WERI-Rb-1 (cell line): Measurements from ENCODE around the gene NOX5.
A peak's percentile ranks its signal among the peaks of the same experiment; 100 is the strongest.
"Not testable (repeated sequence)": the region's sequence is repeated elsewhere in the genome, so short reads cannot be mapped to it uniquely, and the experiment has no call there.

Source experiments
- DNase-seq: peaks from one replicate; pipeline ENCODE4 v3.0.0-alpha.2; 2020
- H3K27ac ChIP-seq: fragments of 250-450 bp; sonication (Bioruptor Pico); 2 replicates; pipeline ENCODE4 v1.5.1; 2020; ENCODE audit warnings: mild to moderate bottlenecking, moderate library complexity
- H3K27me3 ChIP-seq: fragments of 250-450 bp; sonication (Bioruptor Pico); 2 replicates; pipeline ENCODE4 v1.5.1; 2021; ENCODE audit warnings: mild to moderate bottlenecking, low read depth, moderate library complexity; ENCODE audit not compliant: insufficient read depth, severe bottlenecking
- H3K36me3 ChIP-seq: fragments of 250-450 bp; sonication (Bioruptor Pico); 2 replicates; pipeline ENCODE4 v1.5.1; 2020; ENCODE audit warnings: mild to moderate bottlenecking, moderate library complexity
- H3K4me3 ChIP-seq: 2 replicates; pipeline ENCODE4 v1.5.1; 2011; ENCODE audit warnings: low read depth, mild to moderate bottlenecking, control low read depth, low read length
- H3K9me3 ChIP-seq: fragments of 250-450 bp; sonication (Bioruptor Pico); 2 replicates; pipeline ENCODE4 v1.5.1; 2021; ENCODE audit warnings: mild to moderate bottlenecking, moderate library complexity; ENCODE audit not compliant: severe bottlenecking
- CTCF ChIP-seq: IDR thresholded peaks from 2 replicates; pipeline ENCODE4 v1.5.1; 2011; ENCODE audit warnings: low read depth, mild to moderate bottlenecking, control low read depth, inconsistent platforms, low read length

The NOX5 gene, protein sequence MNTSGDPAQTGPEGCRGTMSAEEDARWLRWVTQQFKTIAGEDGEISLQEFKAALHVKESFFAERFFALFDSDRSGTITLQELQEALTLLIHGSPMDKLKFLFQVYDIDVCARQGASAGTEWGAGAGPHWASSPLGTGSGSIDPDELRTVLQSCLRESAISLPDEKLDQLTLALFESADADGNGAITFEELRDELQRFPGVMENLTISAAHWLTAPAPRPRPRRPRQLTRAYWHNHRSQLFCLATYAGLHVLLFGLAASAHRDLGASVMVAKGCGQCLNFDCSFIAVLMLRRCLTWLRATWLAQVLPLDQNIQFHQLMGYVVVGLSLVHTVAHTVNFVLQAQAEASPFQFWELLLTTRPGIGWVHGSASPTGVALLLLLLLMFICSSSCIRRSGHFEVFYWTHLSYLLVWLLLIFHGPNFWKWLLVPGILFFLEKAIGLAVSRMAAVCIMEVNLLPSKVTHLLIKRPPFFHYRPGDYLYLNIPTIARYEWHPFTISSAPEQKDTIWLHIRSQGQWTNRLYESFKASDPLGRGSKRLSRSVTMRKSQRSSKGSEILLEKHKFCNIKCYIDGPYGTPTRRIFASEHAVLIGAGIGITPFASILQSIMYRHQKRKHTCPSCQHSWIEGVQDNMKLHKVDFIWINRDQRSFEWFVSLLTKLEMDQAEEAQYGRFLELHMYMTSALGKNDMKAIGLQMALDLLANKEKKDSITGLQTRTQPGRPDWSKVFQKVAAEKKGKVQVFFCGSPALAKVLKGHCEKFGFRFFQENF

GRCh38 chr15:69014454-69014853, at the start of gene NOX5:
Gene NOX5 (plus strand): TSS chr15:69014695. CDS start chr15:69014736, 41 bp downstream.
- H3K36me3 ChIP-seq = no peaks in the 10 kb centered on the region
- no peak for TF ChIP-seq CTCF
- H3K27ac ChIP-seq = peak within 1 kb of the TSS; percentile 57
- H3K9me3 ChIP-seq = no peaks in the 10 kb centered on the region
- no peaks in the 10 kb centered on the region for H3K27me3 ChIP-seq
- no peak for DNase-seq
- no peak within 1 kb of the TSS for H3K4me3 ChIP-seq

- TF ChIP-seq CTCF = no peak
These were observed 47.5 kb upstream of the NOX5 start for GRCh38 chr15:68966996-68967395.

GRCh38 chr15:68967948-68968347, 46.5 kb upstream of the NOX5 start:
- DNase-seq = no peak
- Histone ChIP-seq H3K36me3 (no peaks in the 10 kb centered on the region), H3K4me3 (no peak overlapping the region), H3K27me3 (no peaks in the 10 kb centered on the region), H3K9me3 (peaks cover 9% of the 10 kb centered on the region), H3K27ac (no peak overlapping the region)
- no peak for TF ChIP-seq CTCF

More at GRCh38 chr15:68966996-68967395, 47.5 kb upstream of the NOX5 start:
- Histone ChIP-seq H3K36me3 (no peaks in the 10 kb centered on the region), H3K27me3 (no peaks in the 10 kb centered on the region), H3K4me3 (no peak overlapping the region), H3K9me3 (peaks cover 15% of the 10 kb centered on the region), H3K27ac (no peak overlapping the region)
- no peak for DNase-seq

DNA sequence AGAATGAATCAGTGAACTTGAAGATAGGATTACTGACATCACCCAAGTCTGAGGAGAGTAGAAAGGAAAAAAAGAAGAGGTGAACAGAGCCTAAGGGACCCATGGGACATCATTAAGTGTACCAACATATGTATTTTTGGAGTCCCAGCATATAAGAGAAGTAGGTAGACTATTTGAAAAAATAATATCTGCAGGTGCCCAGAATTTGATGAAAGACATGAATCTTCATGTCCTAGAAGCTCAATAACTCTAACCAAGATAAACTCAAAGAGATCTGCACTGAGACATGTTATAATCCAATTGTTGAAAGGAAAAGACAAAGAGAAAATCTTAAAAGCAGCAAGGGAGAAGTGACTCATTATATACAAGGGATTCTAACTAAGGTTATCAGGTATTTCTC, 45.2 kb upstream of the NOX5 start:
- no peaks in the 10 kb centered on the region for H3K27me3 ChIP-seq
- H3K27ac ChIP-seq = no peak overlapping the region
- DNase-seq = no peak
- no peaks in the 10 kb centered on the region for H3K36me3 ChIP-seq
- TF ChIP-seq CTCF = no peak
- H3K9me3 ChIP-seq = peaks cover 9% of the 10 kb centered on the region
- H3K4me3 ChIP-seq = no peak overlapping the region

DNA sequence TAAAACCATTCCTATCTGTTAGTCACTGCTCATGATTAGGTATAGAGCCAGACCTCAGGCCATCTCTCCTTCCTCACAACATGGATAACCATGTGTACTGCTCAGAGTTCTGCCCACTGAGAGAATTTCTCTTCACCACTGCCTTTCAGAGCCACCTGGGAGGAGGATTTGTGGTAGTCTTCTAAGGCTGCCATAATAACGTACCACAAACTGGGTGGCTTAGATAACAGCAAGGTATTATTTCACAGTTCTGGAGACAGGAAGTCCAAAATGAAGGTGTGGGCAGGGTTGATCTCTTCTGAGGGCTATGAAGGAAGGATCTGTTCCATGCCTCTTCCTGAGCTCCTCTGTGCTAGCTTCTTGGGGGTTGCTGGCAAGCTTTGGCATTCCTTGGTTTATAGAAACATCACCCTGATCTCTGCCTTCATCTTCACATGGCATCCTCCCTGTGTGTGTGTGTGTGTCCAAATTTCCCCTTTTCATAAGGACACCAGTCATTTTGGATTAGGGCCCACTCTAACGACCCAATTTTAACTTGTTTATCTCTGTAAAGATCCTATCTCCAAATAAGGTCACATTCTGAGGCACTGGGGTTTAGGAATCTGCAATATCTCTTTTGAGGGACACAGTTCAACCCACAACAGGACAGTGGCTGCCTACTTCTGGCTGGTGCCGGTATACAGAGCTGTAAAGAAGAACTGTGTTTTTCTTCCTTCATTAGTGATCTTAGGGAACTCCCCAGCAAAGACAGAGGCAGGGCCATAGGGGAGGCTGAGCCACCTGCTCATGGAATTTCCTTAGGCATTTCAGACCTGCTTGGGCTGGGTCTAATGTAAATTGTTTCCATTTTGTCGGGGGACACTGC, 42.1 kb upstream of the NOX5 start:
- no peaks in the 10 kb centered on the region for H3K36me3 ChIP-seq
- DNase-seq = no peak
- H3K27me3 ChIP-seq = no peaks in the 10 kb centered on the region
- no peak overlapping the region for H3K4me3 ChIP-seq
- H3K27ac ChIP-seq = no peak overlapping the region
- no peak for TF ChIP-seq CTCF
- peaks cover 23% of the 10 kb centered on the region for H3K9me3 ChIP-seq

DNA sequence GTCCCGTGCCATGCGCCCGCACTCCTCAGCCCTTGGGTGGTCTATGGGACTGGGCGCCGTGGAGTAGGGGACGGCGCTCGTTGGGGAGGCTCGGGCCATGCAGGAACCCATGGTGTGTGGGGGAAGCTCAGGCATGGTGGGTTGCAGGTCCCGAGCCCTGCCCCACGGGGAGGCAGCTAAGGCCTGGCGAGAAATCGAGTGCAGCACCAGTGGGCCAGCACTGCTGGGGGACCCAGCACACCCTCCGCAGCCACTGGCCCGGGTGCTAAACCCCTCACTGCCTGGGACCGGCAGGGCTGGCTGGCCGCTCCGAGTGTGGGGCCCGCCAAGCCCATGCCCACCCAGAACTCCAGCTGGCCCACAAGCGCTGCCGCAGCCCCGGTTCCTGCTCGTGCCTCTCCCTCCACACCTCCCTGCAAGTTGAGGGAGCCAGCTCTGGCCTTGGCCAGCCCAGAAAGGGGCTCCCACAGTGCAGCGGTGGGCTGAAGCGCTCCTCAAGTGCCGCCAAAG, 38.8 kb upstream of the NOX5 start:
- not testable (repeated sequence) for H3K36me3 ChIP-seq, H3K27ac ChIP-seq, DNase-seq, H3K27me3 ChIP-seq, H3K4me3 ChIP-seq
- peaks cover 31% of the 10 kb centered on the region for H3K9me3 ChIP-seq

DNA sequence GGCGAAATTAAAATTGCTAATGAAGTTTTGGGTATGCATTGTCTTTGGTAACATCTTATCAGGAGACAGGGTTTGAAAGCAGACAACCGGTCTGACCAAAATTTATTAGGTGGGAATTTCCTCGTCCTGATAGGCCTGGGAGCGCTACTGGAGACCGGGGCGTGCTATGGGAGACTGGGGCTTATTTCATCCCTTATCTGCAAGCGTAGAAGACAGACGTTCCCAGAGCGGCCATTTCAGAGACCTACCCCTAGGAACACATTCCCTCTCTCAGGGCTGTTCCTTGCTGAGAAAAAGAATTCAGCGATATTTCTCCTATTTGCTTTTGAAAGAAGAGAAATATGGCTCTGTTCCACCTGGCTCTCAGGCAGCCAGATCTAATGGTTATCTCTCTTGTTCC, 37.1 kb upstream of the NOX5 start:
- DNase-seq = not testable (repeated sequence)

More for the DNA sequence above, 37.1 kb upstream of the NOX5 start:
- H3K36me3 ChIP-seq, H3K4me3 ChIP-seq, H3K27ac ChIP-seq, H3K27me3 ChIP-seq: not testable (repeated sequence)
- H3K9me3 ChIP-seq = peaks cover 37% of the 10 kb centered on the region
